PC-3 (cell line): Measurements from ENCODE around the gene FAM83F. TPM values are rescaled to one million over a fixed set of nuclear protein-coding genes. Genes with fewer than 3 reads are reported as not detected.
"Not testable (repeated sequence)": the region's sequence is repeated elsewhere in the genome, so short reads cannot be mapped to it uniquely, and the experiment has no call there.

Experiments
- ATAC-seq: fragments of 200-7000 bp; cut with Tn5 transposase; 2 replicates; pipeline ENCODE4 v1.9.1; 2020; ENCODE audit warnings: mild to moderate bottlenecking, moderate library complexity
- BruUV-seq: library from RNA; stranded (reverse); fragments of 400-500 nt; replicated peaks from 2 replicates; lab custom pipeline; 2021; lab: Mats Ljungman, UMichigan
- CTCF ChIA-PET: fragments of 300-600 bp; sonication (Branson Sonifier 250); formaldehyde crosslinking; loops from one replicate; lab custom pipeline; 2022; ENCODE audit warnings: antibody characterized with exemption; lab: Charles Lee
- POLR2A ChIA-PET: fragments of 300-600 bp; sonication (Branson Sonifier 250); formaldehyde crosslinking; loops from one replicate; lab custom pipeline; 2022; ENCODE audit warnings: antibody characterized with exemption; ENCODE audit not compliant: unreplicated experiment; lab: Charles Lee
- DNase-seq: peaks from one replicate; pipeline ENCODE4 v3.0.0-alpha.2; 2015
- H2AFZ ChIP-seq: fragments of 300-600 bp; sonication (generic); 2 replicates; pipeline ENCODE4 v1.6.0; 2016; ENCODE audit warnings: antibody characterized with exemption, low read length
- H3F3A ChIP-seq: fragments of 300-600 bp; sonication (generic); one replicate; pipeline ENCODE4 v1.6.0; 2017; ENCODE audit warnings: antibody characterized with exemption, low read length, control low read depth, mild to moderate bottlenecking; ENCODE audit not compliant: unreplicated experiment
- H3K27ac ChIP-seq: fragments of 300-600 bp; sonication (generic); 2 replicates; pipeline ENCODE4 v1.5.1; 2016; ENCODE audit warnings: mild to moderate bottlenecking, low read length
- H3K27me3 ChIP-seq: fragments of 300-600 bp; sonication (generic); 2 replicates; pipeline ENCODE4 v1.6.1; 2016; ENCODE audit warnings: low read length, mixed read lengths
- H3K36me3 ChIP-seq: fragments of 300-600 bp; sonication (generic); 2 replicates; pipeline ENCODE4 v1.6.1; 2016; ENCODE audit warnings: low read depth, mixed run types, low read length, mixed read lengths
- H3K4me1 ChIP-seq: fragments of 300-600 bp; sonication (generic); 2 replicates; pipeline ENCODE4 v1.5.1; 2016; ENCODE audit warnings: low read length; ENCODE audit not compliant: insufficient read depth
- H3K4me2 ChIP-seq: fragments of 300-600 bp; sonication (generic); 2 replicates; pipeline ENCODE4 v1.6.0; 2016; ENCODE audit warnings: low read length
- H3K4me3 ChIP-seq: fragments of 300-600 bp; sonication (generic); 2 replicates; pipeline ENCODE4 v1.5.1; 2016; ENCODE audit warnings: mild to moderate bottlenecking, low read length, mixed read lengths
- H3K79me2 ChIP-seq: fragments of 300-600 bp; sonication (generic); 2 replicates; pipeline ENCODE4 v1.6.1; 2017; ENCODE audit warnings: low read length, mixed read lengths
- H3K9ac ChIP-seq: fragments of 300-600 bp; sonication (generic); 2 replicates; pipeline ENCODE4 v1.6.0; 2016; ENCODE audit warnings: mild to moderate bottlenecking, low read length
- H3K9me2 ChIP-seq: fragments of 300-600 bp; sonication (generic); replicated peaks from 2 replicates; pipeline ENCODE4 v1.6.1; 2016; ENCODE audit warnings: mixed run types, low read length, mixed read lengths
- H3K9me3 ChIP-seq: fragments of 300-600 bp; sonication (generic); 2 replicates; pipeline ENCODE4 v1.6.1; 2016; ENCODE audit warnings: low read length, mixed read lengths
- H4K20me1 ChIP-seq: fragments of 300-600 bp; sonication (generic); 2 replicates; pipeline ENCODE4 v1.6.1; 2016; ENCODE audit warnings: low read length, mixed read lengths
- EZH2 ChIP-seq: fragments of 300-600 bp; sonication (generic); IDR thresholded peaks from one replicate; pipeline ENCODE4 v1.6.1; 2017; ENCODE audit warnings: antibody characterized with exemption, mild to moderate bottlenecking, low read length; ENCODE audit not compliant: unreplicated experiment
- EZH2phosphoT487 ChIP-seq: fragments of 300-600 bp; sonication (generic); IDR thresholded peaks from 2 replicates; pipeline ENCODE4 v1.6.1; 2018; ENCODE audit warnings: mild to moderate bottlenecking, antibody characterized with exemption, low read length, borderline replicate concordance
- intact Hi-C: fragments of 100-400 bp; cut with micrococcal nuclease; formaldehyde crosslinking; loops from 2 replicates; pipeline ENCODE4 v1.9.0; 2023
- total RNA-seq: library from RNA; depleted of rRNA; stranded (reverse); fragments of >200 nt; gene quantifications from 2 replicates; pipeline ENCODE4 v1.2.3, GENCODE V29; 2014
- TF ChIP-seq, protein P1 (sequence below): fragments of 300-600 bp; sonication (generic); conservative IDR thresholded peaks from 2 replicates; pipeline ENCODE4 v1.5.1; 2017; ENCODE audit warnings: antibody characterized with exemption, low read depth, mild to moderate bottlenecking, low read length

Gene FAM83F
- total RNA-seq, 1 experiment from 2014 or later, result 5.5 TPM

DNA sequence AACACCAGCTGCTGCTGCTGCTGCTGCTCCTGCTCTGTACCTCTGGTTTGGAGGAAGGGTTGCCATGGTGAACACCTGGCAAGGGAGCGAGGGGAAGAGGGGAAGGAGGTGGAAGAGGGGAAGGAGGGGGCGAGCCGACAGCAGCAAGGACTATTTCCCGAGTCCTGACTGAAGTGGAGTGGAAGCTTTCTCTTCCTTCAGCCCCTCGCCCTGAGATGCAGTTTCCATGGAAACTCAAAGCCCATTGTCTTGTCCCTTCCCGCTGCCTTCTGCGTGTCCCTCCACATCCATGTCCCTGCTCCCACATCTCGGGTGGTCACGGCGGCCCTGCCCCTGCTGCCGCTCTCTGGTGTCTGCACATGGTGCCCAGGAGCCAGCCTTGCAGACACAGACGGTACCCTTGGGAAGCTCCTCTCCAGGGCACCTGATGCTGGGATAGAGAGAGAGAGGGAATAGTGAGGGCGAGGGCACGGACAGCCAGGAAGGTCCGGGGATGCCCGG is 28.6 kb downstream of the FAM83F start:
- H3F3A ChIP-seq, result no peaks in the 10 kb centered on the region
- no peaks in the 10 kb centered on the region for H3K9me2 ChIP-seq
- H2AFZ ChIP-seq, result no peak overlapping the region
- H3K79me2 ChIP-seq, result no peaks in the 10 kb centered on the region
- no peaks in the 10 kb centered on the region for H3K9me3 ChIP-seq
- no peak for DNase-seq
- POLR2A ChIA-PET, result no interaction called here
- intact Hi-C loops, result loop anchor here (5.0 kb wide), 1 partner anchor 491 kb away; the partner anchor contains the start of gene RPS19BP1
- no peaks in the 10 kb centered on the region for H3K27me3 ChIP-seq
- no peak overlapping the region for H3K4me2 ChIP-seq
- H3K36me3 ChIP-seq, result no peaks in the 10 kb centered on the region
- TF ChIP-seq, protein P1, sequence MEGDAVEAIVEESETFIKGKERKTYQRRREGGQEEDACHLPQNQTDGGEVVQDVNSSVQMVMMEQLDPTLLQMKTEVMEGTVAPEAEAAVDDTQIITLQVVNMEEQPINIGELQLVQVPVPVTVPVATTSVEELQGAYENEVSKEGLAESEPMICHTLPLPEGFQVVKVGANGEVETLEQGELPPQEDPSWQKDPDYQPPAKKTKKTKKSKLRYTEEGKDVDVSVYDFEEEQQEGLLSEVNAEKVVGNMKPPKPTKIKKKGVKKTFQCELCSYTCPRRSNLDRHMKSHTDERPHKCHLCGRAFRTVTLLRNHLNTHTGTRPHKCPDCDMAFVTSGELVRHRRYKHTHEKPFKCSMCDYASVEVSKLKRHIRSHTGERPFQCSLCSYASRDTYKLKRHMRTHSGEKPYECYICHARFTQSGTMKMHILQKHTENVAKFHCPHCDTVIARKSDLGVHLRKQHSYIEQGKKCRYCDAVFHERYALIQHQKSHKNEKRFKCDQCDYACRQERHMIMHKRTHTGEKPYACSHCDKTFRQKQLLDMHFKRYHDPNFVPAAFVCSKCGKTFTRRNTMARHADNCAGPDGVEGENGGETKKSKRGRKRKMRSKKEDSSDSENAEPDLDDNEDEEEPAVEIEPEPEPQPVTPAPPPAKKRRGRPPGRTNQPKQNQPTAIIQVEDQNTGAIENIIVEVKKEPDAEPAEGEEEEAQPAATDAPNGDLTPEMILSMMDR, result no peak
- TF ChIP-seq EZH2phosphoT487 (no peak), EZH2 (no peak)
- CTCF ChIA-PET, result no interaction called here
- no peak for ATAC-seq
- H3K9ac ChIP-seq, result no peak overlapping the region
- H3K4me1 ChIP-seq, result no peaks in the 10 kb centered on the region
- no peak overlapping the region for H3K4me3 ChIP-seq
- no peaks in the 10 kb centered on the region for H4K20me1 ChIP-seq
- H3K27ac ChIP-seq, result no peak overlapping the region
- BruUV-seq, result no TSS peak

DNA sequence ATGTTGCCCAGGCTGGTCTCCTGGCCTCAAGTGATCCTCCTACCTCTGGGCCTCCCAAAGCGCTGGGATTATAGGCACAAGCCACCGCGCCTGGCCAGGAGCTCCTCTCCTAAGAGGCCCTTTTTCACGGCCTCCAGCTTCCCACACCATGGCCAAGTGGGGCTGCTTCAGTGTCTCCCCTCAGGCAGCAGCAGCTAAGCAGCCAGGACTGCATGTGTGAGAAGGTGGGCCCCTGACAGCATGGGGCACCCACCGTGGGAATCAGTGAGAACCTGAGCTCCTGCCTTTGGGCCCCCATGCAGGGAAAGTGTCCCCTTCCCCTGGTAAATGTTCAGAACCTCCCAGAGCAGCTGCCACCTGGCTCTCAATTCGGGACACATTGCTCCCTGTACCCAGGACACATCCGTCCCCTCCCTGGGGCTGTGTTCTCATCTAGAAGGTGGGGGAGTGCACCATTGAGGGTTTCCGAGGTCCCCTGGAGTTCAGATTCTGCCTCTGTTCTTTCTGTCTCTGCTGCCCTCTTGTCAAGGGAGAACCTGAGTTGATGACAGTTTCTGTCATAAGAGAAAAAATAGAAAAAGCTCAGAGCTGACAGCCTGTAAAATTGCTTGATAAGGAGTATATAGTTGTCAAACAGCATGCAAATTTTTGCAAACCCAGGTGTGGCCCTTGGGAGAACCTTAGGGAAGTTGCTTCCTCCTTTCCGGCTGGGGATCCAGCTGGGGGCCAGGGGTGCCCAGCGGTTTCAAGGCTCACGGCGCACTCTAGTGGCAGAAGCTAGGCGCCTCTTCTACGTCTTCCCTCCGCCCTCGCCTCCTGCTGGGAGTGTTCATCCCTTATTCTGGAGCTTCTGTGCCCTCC is 29.7 kb downstream of the FAM83F start:
- Histone ChIP-seq H3K4me3 (no peak overlapping the region), H3K79me2 (no peaks in the 10 kb centered on the region), H2AFZ (no peak overlapping the region), H3K4me2 (no peak overlapping the region), H3K9me3 (no peaks in the 10 kb centered on the region), H4K20me1 (no peaks in the 10 kb centered on the region), H3K36me3 (no peaks in the 10 kb centered on the region), H3K27ac (no peak overlapping the region), H3K9ac (no peak overlapping the region), H3K4me1 (no peaks in the 10 kb centered on the region), H3K27me3 (no peaks in the 10 kb centered on the region), H3K9me2 (no peaks in the 10 kb centered on the region), H3F3A (no peaks in the 10 kb centered on the region)
- intact Hi-C loops, result loop anchor here (5.0 kb wide), 1 partner anchor 492 kb away; the partner anchor contains the start of gene RPS19BP1
- ChIA-PET CTCF (interaction anchor here (0.5 to 1.4 kb wide), 6 partner anchors 12 to 490 kb away, joined by 3 to 6 read pairs (median 4); no protein-coding TSS in a partner anchor), POLR2A (no interaction called here)
- ATAC-seq (peak; percentile 81), DNase-seq (peak; percentile 67)
- TF ChIP-seq, protein P1, result peak; percentile 83
- TF ChIP-seq EZH2, result no peak
- BruUV-seq, result no TSS peak

DNA sequence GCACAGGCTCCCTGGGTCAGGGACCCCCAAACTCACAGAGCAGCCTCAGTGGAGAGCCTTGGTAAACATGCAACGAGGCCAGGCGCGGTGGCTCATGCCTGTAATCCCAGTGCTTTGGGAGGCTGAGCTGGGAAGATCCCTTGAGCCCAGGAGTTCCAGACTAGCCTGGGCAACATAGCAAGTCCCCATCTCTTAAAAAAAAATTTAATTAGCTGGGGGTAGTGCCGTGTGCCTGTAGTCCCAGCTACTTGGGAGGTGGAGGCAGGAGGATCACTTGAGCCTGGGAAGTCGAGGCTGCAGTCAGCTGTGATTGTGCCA is 30.3 kb downstream of the FAM83F start:
- CTCF ChIA-PET, result interaction anchor here (0.5 to 1.4 kb wide), 6 partner anchors 12 to 490 kb away, joined by 3 to 6 read pairs (median 4); no protein-coding TSS in a partner anchor
- DNase-seq, H3K36me3 ChIP-seq, H3K4me2 ChIP-seq, H3K9ac ChIP-seq, H3K9me3 ChIP-seq, H3K4me3 ChIP-seq, H2AFZ ChIP-seq, H3K4me1 ChIP-seq, H3F3A ChIP-seq, H3K27me3 ChIP-seq, intact Hi-C loops, POLR2A ChIA-PET, H3K79me2 ChIP-seq, H4K20me1 ChIP-seq, H3K9me2 ChIP-seq, H3K27ac ChIP-seq, BruUV-seq: not testable (repeated sequence)
- ATAC-seq, result peak; percentile 13; the same call in 1 of the 2 replicates
- TF ChIP-seq, protein P1, result 0 out of 2 replicates have a peak, but pooled peaks have one; percentile 10
